ENCODE measurements around the gene GLIS2. TPM values are rescaled to one million over a fixed set of nuclear protein-coding genes. Genes with fewer than 3 reads are reported as not detected.

Gene GLIS2
- total and polyA plus RNA-seq, 2 of the 4 experiments (the other 2 are of a cell fraction) = 0.36 to 8.4 TPM

DNA sequence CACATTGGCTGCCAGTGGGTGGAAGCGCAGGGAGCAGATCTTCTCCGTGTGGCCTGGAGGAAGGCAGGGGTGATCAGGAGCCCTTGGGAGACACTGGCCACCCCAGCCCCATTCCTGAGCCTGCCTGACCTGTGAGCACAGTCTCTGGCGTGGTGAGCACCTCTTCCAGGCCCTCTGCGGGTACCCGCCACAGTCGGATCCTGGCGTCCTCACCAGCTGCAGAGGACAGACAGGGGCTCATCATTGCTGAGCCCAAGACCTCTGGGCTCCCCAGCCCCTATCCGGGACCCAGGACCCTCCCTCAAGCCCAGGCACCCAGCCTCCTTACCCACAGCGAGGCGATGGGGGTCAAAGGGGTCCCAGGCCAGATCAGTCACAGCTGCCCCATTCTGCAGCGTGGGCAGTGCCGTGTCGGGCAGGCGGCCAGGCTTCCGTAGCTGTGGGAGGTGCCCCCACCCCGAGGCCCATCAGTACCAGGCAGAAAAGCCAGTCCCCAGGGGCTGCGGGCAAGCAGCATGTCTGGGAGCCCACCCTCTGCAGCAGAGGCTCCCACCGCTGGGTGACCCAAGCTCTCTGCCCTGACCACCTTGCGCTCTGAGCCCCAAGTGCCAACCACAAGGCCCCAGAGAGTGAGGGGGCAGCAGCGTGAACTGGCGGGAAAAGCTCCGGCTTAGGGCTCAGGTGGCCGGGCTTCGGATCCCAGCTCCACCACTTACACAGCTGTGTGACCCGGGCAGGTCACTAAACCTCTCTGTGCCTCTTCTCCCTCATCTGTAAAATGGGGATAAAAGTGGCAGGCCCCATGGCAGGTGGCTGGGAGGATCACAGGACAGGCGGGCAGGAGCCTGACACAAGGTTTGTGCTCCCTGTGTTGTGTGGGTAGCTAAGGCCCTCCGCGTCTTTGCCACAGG, 45.4 kb downstream of the GLIS2 start:
- Histone ChIP-seq H2BK5ac (ENCODE audit: low read depth, low read length, poor library complexity, severe bottlenecking) (no peak overlapping the region), H3K36me3 (ENCODE audit: control insufficient read depth, insufficient read depth, low read length) (peaks cover 6% of the 10 kb centered on the region; the same call in 1 of the 2 replicates), H3K27me3 (ENCODE audit: control insufficient read depth, insufficient read depth, low read length) (no peaks in the 10 kb centered on the region), H3K4me2 (ENCODE audit: low read depth, low read length) (no peak overlapping the region), H3K27ac (ENCODE audit: insufficient read depth, low read length) (no peak overlapping the region), H2BK15ac (ENCODE audit: low read depth, low read length) (no peak overlapping the region), H2AK5ac (ENCODE audit: low read depth, low read length) (peak overlapping the region; percentile 50; the same call in 1 of the 2 replicates), H4K20me1 (ENCODE audit: insufficient read depth, low read length) (peaks cover 4% of the 10 kb centered on the region; the same call in 1 of the 2 replicates), H3K79me1 (ENCODE audit: low read depth in 1 of 2, low read length in 2 of 2) (no peaks in the 10 kb centered on the region), H3K4me1 (ENCODE audit: control insufficient read depth, insufficient read depth, low read length) (peaks cover 1% of the 10 kb centered on the region; the same call in 1 of the 2 replicates), H3K14ac (replicated peaks; ENCODE audit: low read depth, low read length) (no peak overlapping the region), H3K18ac (ENCODE audit: low read depth, low read length) (no peak overlapping the region), H3K23ac (ENCODE audit: low read depth, low read length) (no peak overlapping the region), H3K9ac (ENCODE audit: low read depth, low read length) (no peak overlapping the region), H2AFZ (replicated peaks; ENCODE audit: low read length, poor library complexity) (no peak overlapping the region), H4K91ac (ENCODE audit: insufficient read depth, low read depth, low read length) (no peak overlapping the region), H3K9me3 (ENCODE audit: control insufficient read depth, insufficient read depth, low read length) (no peaks in the 10 kb centered on the region), H4K8ac (ENCODE audit: low read depth in 2 of 2, low read length in 2 of 2) (no peak overlapping the region), H2BK120ac (ENCODE audit: low read depth, low read length) (no peak overlapping the region), H3K56ac (ENCODE audit: extremely low read depth, insufficient read depth, low read length) (no peak overlapping the region), H2BK20ac (ENCODE audit: low read depth, low read length) (no peak overlapping the region), H3K4ac (ENCODE audit: low read depth, low read length) (no peak overlapping the region), H3K9me1 (ENCODE audit: insufficient read depth, low read length) (no peaks in the 10 kb centered on the region), H2AK9ac (replicated peaks; ENCODE audit: low read depth, low read length, poor library complexity) (peak overlapping the region; percentile 65), H4K5ac (ENCODE audit: low read depth, low read length) (no peak overlapping the region), H3K4me3 (ENCODE audit: insufficient read depth, low read depth, low read length) (no peak overlapping the region)
- 95% methylated on average over 10 of the region's 28 CpGs; no CpG with 5 or more reads in 1 of the 2 experiments for WGBS, 2 experiments (ENCODE audit: extremely low coverage in 2 of 2, insufficient read length in 1 of 2)
- DNase-seq (no peak), ATAC-seq (ENCODE audit: low read depth) (no peak)
- in situ Hi-C loops (cut with MboI; ENCODE audit: low sequenced_read_pairs) (loop anchor here (5.0 kb wide), 1 partner anchor 36 kb away; no protein-coding TSS in a partner anchor), intact Hi-C loops (cut with micrococcal nuclease) (no loop called here), dilution Hi-C loops (cut with HindIII; ENCODE audit: low sequenced_read_pairs, unreplicated experiment) (no loop called here)
- BruUV-seq (replicated peaks) = no TSS peak
- ChIA-PET CTCF (no interaction called here), POLR2A (ENCODE audit: unreplicated experiment) (no interaction called here)
- TF ChIP-seq, protein P1, sequence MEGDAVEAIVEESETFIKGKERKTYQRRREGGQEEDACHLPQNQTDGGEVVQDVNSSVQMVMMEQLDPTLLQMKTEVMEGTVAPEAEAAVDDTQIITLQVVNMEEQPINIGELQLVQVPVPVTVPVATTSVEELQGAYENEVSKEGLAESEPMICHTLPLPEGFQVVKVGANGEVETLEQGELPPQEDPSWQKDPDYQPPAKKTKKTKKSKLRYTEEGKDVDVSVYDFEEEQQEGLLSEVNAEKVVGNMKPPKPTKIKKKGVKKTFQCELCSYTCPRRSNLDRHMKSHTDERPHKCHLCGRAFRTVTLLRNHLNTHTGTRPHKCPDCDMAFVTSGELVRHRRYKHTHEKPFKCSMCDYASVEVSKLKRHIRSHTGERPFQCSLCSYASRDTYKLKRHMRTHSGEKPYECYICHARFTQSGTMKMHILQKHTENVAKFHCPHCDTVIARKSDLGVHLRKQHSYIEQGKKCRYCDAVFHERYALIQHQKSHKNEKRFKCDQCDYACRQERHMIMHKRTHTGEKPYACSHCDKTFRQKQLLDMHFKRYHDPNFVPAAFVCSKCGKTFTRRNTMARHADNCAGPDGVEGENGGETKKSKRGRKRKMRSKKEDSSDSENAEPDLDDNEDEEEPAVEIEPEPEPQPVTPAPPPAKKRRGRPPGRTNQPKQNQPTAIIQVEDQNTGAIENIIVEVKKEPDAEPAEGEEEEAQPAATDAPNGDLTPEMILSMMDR (conservative IDR thresholded peaks at IDR 0.05; ENCODE audit: low read depth, low read length) = no peak
- TF ChIP-seq MXI1 (IDR thresholded peaks at IDR 0.05; ENCODE audit: borderline replicate concordance, low read depth, low read length) = no peak
- TF ChIP-seq FOS (IDR thresholded peaks at IDR 0.05; ENCODE audit: low read depth, low read length) = no peak
- TF ChIP-seq NFE2L2 (IDR thresholded peaks at IDR 0.05; ENCODE audit: low read depth, low read length) = no peak
- no peak for TF ChIP-seq MAZ (IDR thresholded peaks at IDR 0.05; ENCODE audit: borderline replicate concordance, low read depth, low read length)
- no peak for TF ChIP-seq RCOR1 (IDR thresholded peaks at IDR 0.05; ENCODE audit: insufficient replicate concordance, low read length)
- no peak for TF ChIP-seq RFX5 (IDR thresholded peaks at IDR 0.05; ENCODE audit: low read depth, low read length)
- TF ChIP-seq POLR2A (IDR thresholded peaks at IDR 0.05; ENCODE audit: low read depth, low read length) = no peak
- no peak for TF ChIP-seq MAFK (IDR thresholded peaks at IDR 0.05; ENCODE audit: low read depth, low read length)
- no peak for TF ChIP-seq RAD21 (IDR thresholded peaks at IDR 0.05; ENCODE audit: low read length)
- TF ChIP-seq, protein P2, sequence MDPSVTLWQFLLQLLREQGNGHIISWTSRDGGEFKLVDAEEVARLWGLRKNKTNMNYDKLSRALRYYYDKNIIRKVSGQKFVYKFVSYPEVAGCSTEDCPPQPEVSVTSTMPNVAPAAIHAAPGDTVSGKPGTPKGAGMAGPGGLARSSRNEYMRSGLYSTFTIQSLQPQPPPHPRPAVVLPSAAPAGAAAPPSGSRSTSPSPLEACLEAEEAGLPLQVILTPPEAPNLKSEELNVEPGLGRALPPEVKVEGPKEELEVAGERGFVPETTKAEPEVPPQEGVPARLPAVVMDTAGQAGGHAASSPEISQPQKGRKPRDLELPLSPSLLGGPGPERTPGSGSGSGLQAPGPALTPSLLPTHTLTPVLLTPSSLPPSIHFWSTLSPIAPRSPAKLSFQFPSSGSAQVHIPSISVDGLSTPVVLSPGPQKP (IDR thresholded peaks at IDR 0.05; ENCODE audit: borderline replicate concordance, low read depth, low read length) = no peak
- TF ChIP-seq SMC3 (IDR thresholded peaks at IDR 0.05; ENCODE audit: low read depth, low read length) = no peak
- no peak for TF ChIP-seq USF2 (IDR thresholded peaks at IDR 0.05; ENCODE audit: low read depth, low read length)
- no peak for TF ChIP-seq CHD1 (IDR thresholded peaks at IDR 0.05; ENCODE audit: low read depth, low read length)

Data from IMR-90 (cell line).